DND-41 (cell line): ENCODE measurements around the gene MUTYH.

Experiments used
- CTCF ChIP-seq: IDR thresholded peaks from 2 replicates; pipeline ENCODE4 v1.5.1; 2012; ENCODE audit warnings: borderline replicate concordance, low read length, moderate library complexity, mild to moderate bottlenecking; ENCODE audit not compliant: poor library complexity, severe bottlenecking; ENCODE audit errors: extremely low read depth
- EZH2 ChIP-seq: IDR thresholded peaks from 3 replicates; pipeline ENCODE4 v1.6.1; 2012; ENCODE audit warnings: borderline replicate concordance, low read depth, mild to moderate bottlenecking, moderate library complexity, low read length, inconsistent platforms; ENCODE audit not compliant: severe bottlenecking

DNA sequence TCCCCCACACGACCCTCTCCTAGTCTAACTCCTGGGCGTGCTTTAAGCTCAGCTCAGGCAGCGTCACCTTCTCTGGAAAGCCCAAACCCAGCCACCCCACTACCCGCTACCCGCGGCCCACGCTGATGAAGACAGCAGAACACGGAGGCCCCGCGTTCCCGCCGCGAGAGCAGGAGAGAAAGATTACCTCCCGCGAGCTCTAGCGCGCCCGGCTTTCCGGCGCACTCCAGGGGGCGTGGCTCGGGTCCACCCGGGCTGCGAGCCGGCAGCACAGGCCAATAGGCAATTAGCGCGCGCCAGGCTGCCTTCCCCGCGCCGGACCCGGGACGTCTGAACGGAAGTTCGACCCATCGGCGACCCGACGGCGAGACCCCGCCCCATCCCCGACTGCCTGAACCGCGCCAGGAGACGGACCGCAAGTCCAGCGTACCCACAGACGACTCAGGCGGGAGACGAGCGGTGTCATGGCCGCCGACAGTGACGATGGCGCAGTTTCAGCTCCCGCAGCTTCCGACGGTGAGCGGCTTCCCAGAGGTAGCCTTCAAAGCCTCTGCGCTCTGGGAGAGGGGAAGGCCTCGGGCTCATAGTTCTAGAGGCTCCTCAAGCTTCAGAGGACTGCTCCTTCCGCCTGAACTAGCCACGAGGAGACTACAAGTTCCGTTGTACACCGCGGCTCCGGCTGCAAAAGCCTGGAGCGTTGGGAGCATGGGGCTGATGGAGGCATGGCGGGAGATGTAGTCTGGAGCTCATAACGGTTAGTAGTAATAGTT lies at the start of gene MUTYH, which contains the start of gene TOE1:
- no peak for TF ChIP-seq EZH2
- TF ChIP-seq CTCF = no peak
